ENCODE data around the gene HACD2. TPM values are rescaled to one million over a fixed set of nuclear protein-coding genes. Genes with fewer than 3 reads are reported as not detected.

Gene HACD2
- total and polyA plus RNA-seq, 9 of the 15 experiments (the other 6 are each of a cell fraction or from before 2014, with no cell fraction given) = 1.3 to 10.5 (median 3.8) TPM

Other genes starting within 250 kb of the HACD2 start
- gene ADCY5, start 136.0 kb downstream of the HACD2 start, total RNA-seq (2014; rRNA removed) = not detected in 2 replicates
- gene ADCY5, start 136.0 kb downstream of the HACD2 start, total RNA-seq (2014; rRNA removed; fragmentation: Illumina TruSeq; extraction: Trizol) = not detected in 2 replicates
- gene ADCY5, start 136.0 kb downstream of the HACD2 start, total RNA-seq (2015; rRNA removed; fragmentation: Illumina TruSeq; extraction: Trizol) = not detected in 2 replicates
- gene ADCY5, start 136.0 kb downstream of the HACD2 start, total RNA-seq (2021) = 0.13 TPM in 1 of 2 replicates, not detected in the other
- gene ADCY5, start 136.0 kb downstream of the HACD2 start, polyA plus RNA-seq (2011; rRNA removed) = not detected in 2 replicates
- not detected in 2 replicates for gene ADCY5, start 136.0 kb downstream of the HACD2 start, polyA plus RNA-seq (2014; fragmentation: Illumina TruSeq; extraction: Trizol)
- under 1 TPM in 1 of 2 experiments, not detected in 1; under 0.01 TPM for gene ADCY5, start 136.0 kb downstream of the HACD2 start, polyA plus RNA-seq (2014; fragmentation: Nextera tagmentation; extraction: Ambion mirVana)
- gene ADCY5, start 136.0 kb downstream of the HACD2 start, polyA plus RNA-seq (2014; rRNA removed) = not detected in 2 replicates